Mesenchymal stem cell (in vitro differentiated cells and primary cell): ENCODE data around the gene PGS1.

Experiments
- DNase-seq: peaks from one replicate; pipeline ENCODE4 v3.0.0-alpha.2; 2013
- H2AFZ ChIP-seq: one replicate; pipeline ENCODE4 v1.6.1; 2013; ENCODE audit warnings: low read depth, mild to moderate bottlenecking, control low read depth, inconsistent platforms, low read length, moderate library complexity
- H2AK5ac ChIP-seq: 2 replicates; pipeline ENCODE4 v1.6.1; 2013; ENCODE audit warnings: low read length, moderate library complexity, mild to moderate bottlenecking, inconsistent platforms; ENCODE audit not compliant: severe bottlenecking
- H2BK120ac ChIP-seq: one replicate; pipeline ENCODE4 v1.6.1; 2013; ENCODE audit warnings: low read depth, mild to moderate bottlenecking, inconsistent platforms, low read length, moderate library complexity
- H2BK12ac ChIP-seq, 2 experiments: one replicate each; pipeline ENCODE4 v1.6.1; 2013; ENCODE audit warnings: inconsistent platforms in 2 of 2, low read length in 2 of 2, mild to moderate bottlenecking in 2 of 2, moderate library complexity in 2 of 2, control low read depth in 1 of 2
- H2BK15ac ChIP-seq: one replicate; pipeline ENCODE4 v1.6.1; 2013; ENCODE audit warnings: mild to moderate bottlenecking, low read depth, inconsistent platforms; ENCODE audit not compliant: poor library complexity, severe bottlenecking
- H2BK5ac ChIP-seq: 2 replicates; pipeline ENCODE4 v1.6.1; 2013; ENCODE audit warnings: low read depth, mild to moderate bottlenecking, low read length, control low read depth, inconsistent platforms; ENCODE audit not compliant: poor library complexity, severe bottlenecking
- H3K14ac ChIP-seq, 2 experiments: one replicate each; pipeline ENCODE4 v1.6.1; 2013; ENCODE audit warnings: inconsistent platforms in 2 of 2, low read length in 2 of 2, control low read depth in 1 of 2, mild to moderate bottlenecking in 1 of 2, moderate library complexity in 1 of 2
- H3K18ac ChIP-seq, 2 experiments: one replicate each; pipeline ENCODE4 v1.6.1; 2013; ENCODE audit warnings: inconsistent platforms in 2 of 2, low read length in 2 of 2, control low read depth in 1 of 2, low read depth in 1 of 2, mild to moderate bottlenecking in 1 of 2
- H3K23ac ChIP-seq, 2 experiments: one replicate each; pipeline ENCODE4 v1.6.1; 2013; ENCODE audit warnings: inconsistent platforms in 2 of 2, low read length in 2 of 2, mild to moderate bottlenecking in 2 of 2, moderate library complexity in 2 of 2, control low read depth in 1 of 2
- H3K27ac ChIP-seq: 2 replicates; pipeline ENCODE4 v1.5.1; 2013; ENCODE audit warnings: mild to moderate bottlenecking, moderate library complexity, low read length, control low read depth, inconsistent platforms; ENCODE audit not compliant: poor library complexity, severe bottlenecking
- H3K27me3 ChIP-seq, 2 experiments: 2 replicates each; pipeline versions ENCODE4 v1.6.1 to v1.7.0; 2013; ENCODE audit warnings: low read length in 2 of 2, mild to moderate bottlenecking in 2 of 2, moderate library complexity in 2 of 2, control low read depth in 1 of 2, inconsistent platforms in 1 of 2; ENCODE audit not compliant: control insufficient read depth in 1 of 2, insufficient read depth in 1 of 2
- H3K36me3 ChIP-seq, 2 experiments: 2 replicates each; pipeline versions ENCODE4 v1.6.1 to v1.7.0; 2013; ENCODE audit warnings: low read length in 2 of 2, control low read depth in 1 of 2, inconsistent platforms in 1 of 2, low read depth in 1 of 2, mild to moderate bottlenecking in 1 of 2; ENCODE audit not compliant: insufficient read depth in 2 of 2, control insufficient read depth in 1 of 2
- H3K4ac ChIP-seq, 2 experiments: one replicate each; pipeline ENCODE4 v1.6.1; 2013; ENCODE audit warnings: inconsistent platforms in 2 of 2, low read length in 2 of 2, mild to moderate bottlenecking in 2 of 2, moderate library complexity in 2 of 2, control low read depth in 1 of 2, low read depth in 1 of 2
- H3K4me1 ChIP-seq: 2 replicates; pipeline ENCODE4 v1.6.1; 2013; ENCODE audit warnings: low read depth, low read length, control low read depth; ENCODE audit not compliant: control insufficient read depth, insufficient read depth
- H3K4me2 ChIP-seq: 2 replicates; pipeline ENCODE4 v1.6.1; 2013; ENCODE audit warnings: low read length, mild to moderate bottlenecking, inconsistent platforms; ENCODE audit not compliant: poor library complexity, severe bottlenecking
- H3K4me3 ChIP-seq, 2 experiments: 2 replicates each; pipeline versions ENCODE4 v1.5.1 to v1.7.0; 2013; ENCODE audit warnings: low read length in 2 of 2, mild to moderate bottlenecking in 2 of 2, control low read depth in 1 of 2, low read depth in 1 of 2; ENCODE audit not compliant: insufficient read depth in 1 of 2
- H3K79me1 ChIP-seq: replicated peaks from 2 replicates; pipeline ENCODE4 v1.6.1; 2013; ENCODE audit warnings: mild to moderate bottlenecking, control low read depth, low read length, inconsistent platforms; ENCODE audit not compliant: poor library complexity, severe bottlenecking
- H3K9ac ChIP-seq: 2 replicates; pipeline ENCODE4 v1.7.0; 2013; ENCODE audit warnings: mild to moderate bottlenecking, low read length, moderate library complexity
- H3K9me3 ChIP-seq: 2 replicates; pipeline ENCODE4 v1.7.0; 2013; ENCODE audit warnings: mild to moderate bottlenecking, low read length; ENCODE audit not compliant: control insufficient read depth
- H4K8ac ChIP-seq: one replicate; pipeline ENCODE4 v1.6.1; 2013; ENCODE audit warnings: inconsistent platforms, mild to moderate bottlenecking, low read length, moderate library complexity
- H4K91ac ChIP-seq: one replicate; pipeline ENCODE4 v1.6.1; 2013; ENCODE audit warnings: mild to moderate bottlenecking, low read length, inconsistent platforms
- WGBS: methylation state at CpG from one replicate; pipeline ENCODE4 v1.1.7; 2013; ENCODE audit warnings: mixed read lengths; 5-methylcytosine and 5-hydroxymethylcytosine counted together

PGS1 gene

DNA sequence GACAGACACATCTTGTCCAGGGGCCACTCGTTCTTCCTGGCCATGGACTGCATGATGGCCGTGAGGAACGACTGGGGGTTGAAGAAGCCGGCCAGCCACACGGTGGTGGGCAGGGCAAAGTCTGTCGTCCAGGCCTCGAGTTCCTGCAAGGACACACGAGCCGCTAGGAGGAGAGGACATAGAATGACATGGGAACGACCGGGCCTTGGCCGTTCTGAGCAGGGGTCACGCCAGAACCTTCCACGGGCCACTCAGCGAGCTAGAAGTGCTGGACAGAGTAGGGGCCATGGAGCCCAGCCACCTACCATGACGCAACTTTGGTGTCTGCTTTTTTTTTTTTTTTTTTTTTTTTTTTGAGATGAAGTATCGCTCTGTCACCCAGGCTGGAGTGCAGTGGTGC lies 47.0 kb downstream of the PGS1 start:
- H3K79me1 ChIP-seq = peaks cover 33% of the 10 kb centered on the region
- no peak overlapping the region for H2AK5ac ChIP-seq
- H2AFZ ChIP-seq = no peak overlapping the region
- H3K23ac ChIP-seq = no peak overlapping the region
- no peak overlapping the region for H2BK12ac ChIP-seq
- H3K4me3 ChIP-seq = no peak overlapping the region
- H3K4ac ChIP-seq = no peak overlapping the region
- no peak for DNase-seq
- H3K9me3 ChIP-seq = no peaks in the 10 kb centered on the region
- H3K14ac ChIP-seq = no peak overlapping the region
- H3K9ac ChIP-seq = no peak overlapping the region
- no peak overlapping the region for H2BK120ac ChIP-seq
- H3K4me2 ChIP-seq = no peak overlapping the region
- H3K27me3 ChIP-seq = no peaks in the 10 kb centered on the region
- peaks cover 44% of the 10 kb centered on the region for H3K4me1 ChIP-seq
- WGBS = 94% methylated on average over 17 of the region's 17 CpGs
- H3K36me3 ChIP-seq = peaks cover 81 to 88% of the 10 kb centered on the region in 2 experiments
- H4K91ac ChIP-seq = no peak overlapping the region
- no peak overlapping the region for H2BK5ac ChIP-seq
- H2BK15ac ChIP-seq = no peak overlapping the region
- no peak overlapping the region for H4K8ac ChIP-seq
- H3K18ac ChIP-seq = no peak overlapping the region
- no peak overlapping the region for H3K27ac ChIP-seq

GRCh38 chr17:78426293-78426879 lies 47.9 kb downstream of the PGS1 start:
- Histone ChIP-seq H2AFZ (no peak overlapping the region), H3K9ac (no peak overlapping the region), H3K14ac (no peak overlapping the region), H3K27me3 (no peaks in the 10 kb centered on the region), H3K36me3 (peaks cover 78% of the 10 kb centered on the region in 2 experiments), H3K4me3 (no peak overlapping the region), H2BK15ac (no peak overlapping the region), H3K4me1 (peaks cover 47% of the 10 kb centered on the region), H3K18ac (no peak overlapping the region), H3K79me1 (peaks cover 29% of the 10 kb centered on the region), H2BK12ac (no peak overlapping the region), H4K91ac (no peak overlapping the region), H4K8ac (no peak overlapping the region), H2BK120ac (no peak overlapping the region), H2AK5ac (no peak overlapping the region), H2BK5ac (no peak overlapping the region), H3K4ac (no peak overlapping the region), H3K4me2 (no peak overlapping the region), H3K23ac (no peak overlapping the region), H3K27ac (no peak overlapping the region), H3K9me3 (no peaks in the 10 kb centered on the region)
- DNase-seq = no peak
- WGBS = 96% methylated on average over 22 of the region's 22 CpGs

- Histone ChIP-seq H3K27ac (no peak overlapping the region), H3K23ac (no peak overlapping the region), H4K8ac (no peak overlapping the region), H4K91ac (no peak overlapping the region), H2AK5ac (no peak overlapping the region), H2BK12ac (no peak overlapping the region), H3K27me3 (no peaks in the 10 kb centered on the region), H2BK120ac (no peak overlapping the region), H3K4me3 (no peak overlapping the region), H3K18ac (no peak overlapping the region), H3K36me3 (peaks cover 71 to 75% of the 10 kb centered on the region in 2 experiments), H3K9me3 (no peaks in the 10 kb centered on the region), H3K9ac (no peak overlapping the region), H3K4me1 (peaks cover 49% of the 10 kb centered on the region), H3K4ac (no peak overlapping the region), H3K79me1 (peaks cover 29% of the 10 kb centered on the region), H2BK15ac (no peak overlapping the region), H2AFZ (no peak overlapping the region), H3K4me2 (no peak overlapping the region), H3K14ac (no peak overlapping the region), H2BK5ac (no peak overlapping the region)
- WGBS = 97% methylated on average over 11 of the region's 11 CpGs
- no peak for DNase-seq
Measured at GRCh38 chr17:78427140-78427539, 48.7 kb downstream of the PGS1 start.

DNA sequence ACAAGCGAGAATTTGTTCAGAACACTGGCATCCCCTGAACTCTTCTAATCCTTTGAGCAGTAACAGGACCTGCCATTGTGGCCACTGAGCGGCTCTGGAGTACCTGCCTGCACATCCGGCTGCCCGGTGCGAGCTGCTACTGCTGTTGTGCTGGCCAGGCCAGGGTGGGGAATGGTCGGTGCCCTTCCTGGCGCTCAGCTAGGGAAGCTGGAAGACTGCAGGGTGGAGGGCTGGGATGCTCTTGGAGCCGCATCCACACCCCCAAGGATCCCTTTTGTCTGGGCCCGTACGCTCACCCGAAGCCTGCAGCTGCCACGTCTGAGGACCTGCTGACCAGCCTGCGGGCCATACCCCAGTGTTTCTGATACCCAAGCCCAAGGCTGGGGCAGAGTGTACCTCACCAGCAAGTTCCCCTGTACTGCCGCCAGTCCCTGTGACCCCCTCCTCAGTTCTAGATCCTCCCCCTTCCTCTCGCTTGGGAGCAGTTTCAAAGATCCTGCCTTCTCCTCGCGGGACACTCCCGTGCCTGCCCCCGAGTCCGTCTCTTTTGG lies 49.7 kb downstream of the PGS1 start:
- Histone ChIP-seq H3K4me1 (peaks cover 57% of the 10 kb centered on the region), H3K14ac (no peak overlapping the region), H3K27me3 (peaks cover 0 to 2% of the 10 kb centered on the region in 2 experiments), H3K23ac (peak overlapping the region in 1 of 2 experiments; percentile 74), H3K4ac (no peak overlapping the region), H2AK5ac (peak overlapping the region; percentile 38), H3K27ac (no peak overlapping the region), H4K8ac (no peak overlapping the region), H3K79me1 (peaks cover 27% of the 10 kb centered on the region), H2BK15ac (no peak overlapping the region), H2AFZ (no peak overlapping the region), H3K4me2 (no peak overlapping the region), H2BK5ac (peak overlapping the region; percentile 22), H3K9ac (no peak overlapping the region), H3K4me3 (no peak overlapping the region), H3K18ac (no peak overlapping the region), H2BK12ac (peak overlapping the region in 1 of 2 experiments; percentile 34), H2BK120ac (no peak overlapping the region), H3K9me3 (no peaks in the 10 kb centered on the region), H4K91ac (no peak overlapping the region), H3K36me3 (peaks cover 61 to 66% of the 10 kb centered on the region in 2 experiments)
- no peak for DNase-seq
- 95% methylated on average over 20 of the region's 20 CpGs for WGBS
